Hepatocyte (in vitro differentiated cells): ENCODE measurements around the gene HNRNPA1L2.

Source experiments
- CTCF ChIP-seq: fragments of 200-600 bp; sonication (generic); IDR thresholded peaks from 2 replicates; pipeline ENCODE4 v1.5.1; 2016; ENCODE audit warnings: antibody characterized with exemption, mild to moderate bottlenecking; ENCODE audit not compliant: poor library complexity
- EZH2phosphoT487 ChIP-seq: fragments of 200-600 bp; sonication (generic); IDR thresholded peaks from one replicate; pipeline ENCODE4 v1.6.1; 2018; ENCODE audit warnings: antibody characterized with exemption, mild to moderate bottlenecking, low read depth, moderate library complexity; ENCODE audit not compliant: unreplicated experiment, severe bottlenecking

- TF ChIP-seq CTCF (peak; percentile 47), EZH2phosphoT487 (no peak)
Measured at GRCh38 chr13:52665325-52665724, 23.1 kb downstream of the HNRNPA1L2 start.
